SK-N-DZ (cell line): Measurements from ENCODE around the gene ELANE. TPM values are rescaled to one million over a fixed set of nuclear protein-coding genes. Genes with fewer than 3 reads are reported as not detected.

ENCODE experiments used
- DNase-seq: peaks from one replicate; pipeline ENCODE4 v3.0.0-alpha.2; 2015; ENCODE audit warnings: low spot score
- polyA plus RNA-seq, 2 experiments: library from polyadenylated mRNA; depleted of rRNA; stranded (reverse); fragments of >200 nt; gene quantifications; 2 replicates each; pipeline ENCODE4 v1.2.3, GENCODE V29; 2014

ELANE gene
- polyA plus RNA-seq (2014; cell fraction: cytosol; rRNA removed): not detected in 2 replicates
- polyA plus RNA-seq (2014; cell fraction: nucleus; rRNA removed): not detected in 2 replicates

DNA sequence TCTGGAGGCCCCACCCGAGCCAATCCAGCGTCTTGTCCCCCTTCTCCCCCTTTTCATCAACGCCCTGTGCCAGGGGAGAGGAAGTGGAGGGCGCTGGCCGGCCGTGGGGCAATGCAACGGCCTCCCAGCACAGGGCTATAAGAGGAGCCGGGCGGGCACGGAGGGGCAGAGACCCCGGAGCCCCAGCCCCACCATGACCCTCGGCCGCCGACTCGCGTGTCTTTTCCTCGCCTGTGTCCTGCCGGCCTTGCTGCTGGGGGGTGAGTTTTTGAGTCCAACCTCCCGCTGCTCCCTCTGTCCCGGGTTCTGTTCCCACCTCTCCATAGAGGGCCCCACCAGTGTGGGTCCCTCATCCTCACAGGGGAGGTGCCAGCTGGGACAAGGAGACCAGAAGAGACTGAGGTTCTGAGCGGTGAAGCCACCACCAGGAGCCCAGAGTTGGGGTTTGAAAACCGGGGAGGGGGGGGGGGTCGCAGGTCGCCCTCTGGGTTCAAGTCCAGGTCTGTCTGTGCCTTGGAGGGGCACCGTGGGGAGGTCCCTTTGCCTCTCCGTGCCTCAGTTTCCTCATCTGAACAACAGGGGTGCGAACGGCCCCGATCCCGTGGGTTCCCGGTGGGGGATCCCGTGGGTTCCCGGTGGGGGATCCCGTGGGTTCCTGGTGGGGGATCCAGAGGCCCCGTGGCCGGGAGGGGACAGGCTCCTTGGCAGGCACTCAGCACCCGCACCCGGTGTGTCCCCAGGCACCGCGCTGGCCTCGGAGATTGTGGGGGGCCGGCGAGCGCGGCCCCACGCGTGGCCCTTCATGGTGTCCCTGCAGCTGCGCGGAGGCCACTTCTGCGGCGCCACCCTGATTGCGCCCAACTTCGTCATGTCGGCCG lies at the start of gene ELANE:
TSS of gene ELANE (plus strand) at position 168 of the 878 bp plus-strand sequence. CDS start at position 194, 26 bp downstream.
- no peak for DNase-seq

DNA sequence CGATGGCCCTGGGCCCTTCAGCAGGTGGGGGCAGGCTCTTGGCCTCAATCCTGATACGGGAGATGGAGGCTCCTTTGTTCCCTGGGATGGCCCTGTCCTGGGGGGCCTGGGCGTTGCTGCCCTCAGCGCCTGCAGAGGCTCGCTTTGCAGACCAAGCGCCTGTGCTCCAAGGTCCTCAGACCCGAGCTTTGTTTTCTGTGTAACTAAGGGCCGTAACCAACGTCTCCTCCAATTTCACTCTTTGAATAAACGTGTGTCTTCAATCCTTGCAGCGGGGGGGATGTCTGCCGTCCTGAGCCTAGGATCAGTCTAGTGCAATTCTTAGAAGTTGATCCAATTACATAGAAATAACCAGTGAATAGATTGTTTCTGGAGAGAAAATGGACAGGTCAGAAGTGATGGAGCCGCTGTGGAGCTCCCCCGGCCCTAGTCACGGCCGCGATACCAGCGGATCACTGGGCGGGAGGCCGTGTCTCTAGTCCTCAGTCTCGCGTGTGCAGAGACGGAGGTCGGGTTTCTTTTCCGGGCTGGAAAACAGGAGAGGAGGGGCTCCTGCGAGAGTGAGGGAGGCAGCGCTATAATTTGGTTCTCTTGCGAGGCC lies 49.5 kb upstream of the ELANE start:
- no peak for DNase-seq

DNA sequence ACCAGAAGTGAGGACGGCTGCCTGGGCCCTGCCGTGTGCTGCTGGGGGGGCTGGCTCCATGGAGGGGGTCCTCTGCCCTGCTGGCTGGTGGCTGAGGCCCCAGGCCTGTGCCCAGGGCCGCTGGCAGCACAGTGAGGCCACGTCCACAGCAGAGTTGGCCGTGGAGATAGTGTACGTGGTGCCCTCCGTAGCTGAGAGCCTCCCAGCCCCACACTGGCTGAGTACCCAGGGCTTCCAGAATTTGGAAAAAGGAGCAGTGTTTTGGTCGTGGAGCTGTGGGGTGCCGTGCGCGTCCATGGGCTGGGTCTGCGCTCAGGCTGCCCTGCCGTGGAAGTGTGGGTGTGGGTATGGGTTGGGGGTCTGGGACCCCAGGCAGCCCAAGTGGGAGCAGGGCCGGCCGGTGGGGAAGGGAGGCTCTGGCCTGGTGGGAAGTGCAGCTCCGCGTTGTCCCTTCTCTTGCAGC lies 49.0 kb upstream of the ELANE start:
- no peak for DNase-seq

DNA sequence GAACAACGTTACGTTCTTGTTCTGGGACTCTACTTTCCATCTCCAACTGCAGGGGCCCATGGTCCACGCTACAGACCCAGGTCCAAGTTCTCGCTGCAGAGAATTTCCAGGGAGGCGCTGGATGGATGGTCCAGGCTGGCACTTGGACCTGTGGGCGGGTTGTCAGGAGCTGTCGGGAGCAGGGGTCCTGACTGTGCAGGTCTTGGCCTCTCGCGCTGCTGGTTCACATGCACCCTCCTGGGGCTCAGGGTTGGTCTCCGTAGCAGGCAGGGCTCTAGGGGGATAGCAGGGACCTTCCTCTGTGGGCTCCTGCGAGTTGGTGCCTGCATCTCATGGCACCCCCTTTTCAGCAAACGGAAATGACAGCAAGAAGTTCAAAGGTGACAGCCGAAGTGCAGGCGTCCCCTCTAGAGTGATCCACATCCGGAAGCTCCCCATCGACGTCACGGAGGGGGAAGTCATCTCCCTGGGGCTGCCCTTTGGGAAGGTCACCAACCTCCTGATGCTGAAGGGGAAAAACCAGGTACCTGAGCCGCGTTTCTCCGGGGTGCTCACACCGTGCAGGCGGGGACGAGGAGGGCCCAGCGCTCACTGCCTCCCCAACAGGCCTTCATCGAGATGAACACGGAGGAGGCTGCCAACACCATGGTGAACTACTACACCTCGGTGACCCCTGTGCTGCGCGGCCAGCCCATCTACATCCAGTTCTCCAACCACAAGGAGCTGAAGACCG lies 48.3 kb upstream of the ELANE start:
- DNase-seq: no peak

DNA sequence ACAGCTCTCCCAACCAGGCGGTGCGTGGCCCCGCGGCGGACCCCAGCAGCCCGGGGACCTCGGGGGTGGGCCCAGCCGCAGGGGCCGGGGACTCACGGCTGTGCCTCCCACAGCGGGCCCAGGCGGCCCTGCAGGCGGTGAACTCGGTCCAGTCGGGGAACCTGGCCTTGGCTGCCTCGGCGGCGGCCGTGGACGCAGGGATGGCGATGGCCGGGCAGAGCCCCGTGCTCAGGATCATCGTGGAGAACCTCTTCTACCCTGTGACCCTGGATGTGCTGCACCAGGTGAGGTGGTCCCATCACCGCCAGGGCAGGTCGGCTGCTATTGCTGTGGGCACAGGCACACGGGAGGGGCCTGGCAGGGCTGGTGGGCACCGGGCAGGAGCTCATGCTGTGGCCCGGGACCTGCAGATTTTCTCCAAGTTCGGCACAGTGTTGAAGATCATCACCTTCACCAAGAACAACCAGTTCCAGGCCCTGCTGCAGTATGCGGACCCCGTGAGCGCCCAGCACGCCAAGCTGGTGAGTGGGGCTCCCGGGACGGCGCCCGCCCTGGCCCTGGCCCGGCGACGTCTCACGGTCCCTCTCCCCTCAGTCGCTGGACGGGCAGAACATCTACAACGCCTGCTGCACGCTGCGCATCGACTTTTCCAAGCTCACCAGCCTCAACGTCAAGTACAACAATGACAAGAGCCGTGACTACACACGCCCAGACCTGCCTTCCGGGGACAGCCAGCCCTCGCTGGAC lies 47.5 kb upstream of the ELANE start:
- DNase-seq: no peak

DNA sequence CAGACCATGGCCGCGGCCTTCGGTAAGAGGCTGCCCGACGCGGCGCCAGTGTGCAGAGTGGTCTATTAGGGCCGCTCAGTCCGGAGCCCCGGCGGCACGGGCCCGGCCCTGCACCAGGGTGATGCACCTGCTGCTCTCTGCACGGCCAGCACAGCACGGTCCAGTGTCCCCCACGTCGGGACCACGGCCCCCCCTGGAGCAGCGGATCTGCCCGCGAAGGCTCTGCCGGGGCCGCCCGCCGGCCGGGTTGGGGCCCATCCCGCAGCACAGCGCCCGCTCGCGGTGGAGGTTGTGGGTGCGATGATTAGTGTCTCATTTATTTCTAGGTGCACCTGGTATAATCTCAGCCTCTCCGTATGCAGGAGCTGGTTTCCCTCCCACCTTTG lies 46.9 kb upstream of the ELANE start:
- no peak for DNase-seq

DNA sequence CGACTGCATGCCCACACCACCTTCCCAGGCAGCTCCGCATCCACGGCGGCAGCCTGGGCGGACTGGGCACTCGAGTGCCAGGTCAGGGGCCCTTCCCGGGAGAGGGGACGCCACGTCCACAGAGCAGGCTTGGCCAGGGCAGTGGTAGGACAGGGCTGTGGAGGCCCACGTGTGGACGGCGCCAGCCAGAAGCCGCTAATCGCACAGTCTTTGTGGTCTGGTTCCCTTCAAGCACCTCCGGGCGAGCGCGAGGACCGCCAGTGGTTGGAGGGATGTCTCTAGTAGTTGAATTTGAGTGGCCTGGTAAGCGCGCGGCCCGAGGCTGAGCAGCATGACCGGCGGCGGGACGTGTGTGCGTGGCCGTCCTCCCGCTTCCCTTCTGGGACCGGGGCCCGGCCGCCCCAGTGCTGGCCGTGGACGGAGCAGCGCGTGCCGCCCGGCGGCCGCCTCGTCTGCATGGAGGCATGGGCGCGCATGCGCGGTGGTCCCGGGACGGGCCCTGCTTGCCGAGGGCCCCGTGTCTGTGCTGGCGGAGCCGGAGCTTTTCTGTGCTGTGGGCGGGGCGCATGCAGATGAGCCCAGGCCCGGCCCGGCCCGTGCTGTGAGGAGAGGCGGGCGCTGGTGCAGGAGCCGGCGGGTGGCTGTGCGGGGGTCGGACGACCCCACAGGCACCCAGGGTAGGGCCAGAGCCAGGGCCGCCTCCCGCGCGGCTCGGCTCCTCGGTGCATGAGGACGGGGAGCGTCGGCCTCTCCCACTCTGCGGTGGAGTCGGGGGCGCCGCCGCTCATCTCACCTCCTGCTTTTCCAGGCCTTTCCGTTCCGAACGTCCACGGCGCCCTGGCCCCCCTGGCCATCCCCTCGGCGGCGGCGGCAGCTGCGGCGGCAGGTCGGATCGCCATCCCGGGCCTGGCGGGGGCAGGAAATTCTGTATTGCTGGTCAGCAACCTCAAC lies 46.2 kb upstream of the ELANE start:
- DNase-seq: no peak

DNA sequence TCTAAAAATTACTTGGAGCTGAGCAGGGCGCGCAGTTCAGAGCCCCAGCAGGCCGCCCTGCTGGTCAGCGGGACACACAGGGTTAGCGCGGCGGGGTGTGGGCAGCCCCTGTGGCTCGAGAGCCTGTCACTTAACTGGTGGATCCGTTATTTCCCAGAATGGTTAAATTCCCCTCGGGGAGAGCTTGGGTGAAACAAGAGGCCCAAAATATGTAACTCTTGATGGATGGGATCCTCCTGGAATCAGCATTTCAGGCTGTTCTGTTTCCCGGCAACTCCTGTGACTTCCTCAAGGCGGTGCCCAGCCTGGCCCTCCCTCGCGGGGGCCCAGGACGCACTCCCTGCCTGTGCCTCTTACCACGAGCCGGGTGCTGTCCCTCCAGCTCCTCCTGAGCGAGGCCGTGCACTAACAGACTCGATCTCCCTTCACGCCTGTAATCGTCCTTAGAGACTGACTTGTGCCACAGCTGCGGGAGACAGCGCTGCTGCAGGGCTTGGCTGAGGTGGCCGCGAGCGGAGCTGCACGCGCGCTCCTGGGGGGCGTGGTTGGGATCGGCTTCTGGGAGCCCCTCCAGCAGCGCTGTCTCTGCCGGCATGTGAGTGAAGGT lies 45.2 kb upstream of the ELANE start:
- no peak for DNase-seq

DNA sequence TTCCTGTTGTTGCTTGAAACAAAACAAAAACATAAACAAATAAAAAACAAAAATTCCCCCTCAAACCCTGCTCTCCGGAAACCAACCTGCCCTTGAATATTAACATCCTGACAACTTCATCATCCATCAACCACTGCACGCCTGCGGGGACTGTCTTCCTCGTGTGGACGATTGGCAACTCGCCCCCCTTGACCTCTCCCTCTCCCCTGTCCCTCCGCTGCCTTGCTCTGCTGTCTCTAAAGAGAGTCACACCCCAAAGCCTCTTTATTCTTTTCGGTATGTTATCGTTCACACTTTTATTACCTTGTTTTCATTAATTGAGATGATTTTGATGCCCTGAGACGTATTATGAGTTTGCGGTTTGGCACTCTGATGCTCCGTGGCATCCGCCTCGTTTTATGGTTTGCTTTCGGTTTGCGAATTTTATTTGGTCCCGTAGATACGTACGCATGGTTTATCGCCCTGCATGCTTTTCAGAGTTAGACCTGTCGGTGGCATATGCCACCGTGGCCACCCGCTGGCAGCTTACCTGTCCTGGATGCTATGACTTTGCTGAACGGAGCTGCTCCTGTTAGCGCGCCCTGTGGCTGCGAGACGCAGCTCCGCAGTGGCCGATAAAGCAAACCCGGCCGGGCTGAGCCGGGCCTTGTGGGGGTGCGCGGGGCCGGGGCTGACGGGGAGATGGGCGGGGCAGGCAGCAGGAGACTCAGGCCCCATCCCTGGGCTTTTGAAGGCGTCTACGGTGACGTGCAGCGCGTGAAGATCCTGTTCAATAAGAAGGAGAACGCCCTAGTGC lies 44.3 kb upstream of the ELANE start:
- DNase-seq: no peak

DNA sequence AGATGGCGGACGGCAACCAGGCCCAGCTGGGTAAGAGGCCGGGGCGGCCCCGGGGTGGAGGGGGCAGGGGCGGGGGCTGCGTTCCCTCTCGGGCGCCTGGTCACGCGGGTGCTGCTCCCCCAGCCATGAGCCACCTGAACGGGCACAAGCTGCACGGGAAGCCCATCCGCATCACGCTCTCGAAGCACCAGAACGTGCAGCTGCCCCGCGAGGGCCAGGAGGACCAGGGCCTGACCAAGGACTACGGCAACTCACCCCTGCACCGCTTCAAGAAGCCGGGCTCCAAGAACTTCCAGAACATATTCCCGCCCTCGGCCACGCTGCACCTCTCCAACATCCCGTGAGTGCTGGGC lies 43.7 kb upstream of the ELANE start:
- no peak for DNase-seq

DNA sequence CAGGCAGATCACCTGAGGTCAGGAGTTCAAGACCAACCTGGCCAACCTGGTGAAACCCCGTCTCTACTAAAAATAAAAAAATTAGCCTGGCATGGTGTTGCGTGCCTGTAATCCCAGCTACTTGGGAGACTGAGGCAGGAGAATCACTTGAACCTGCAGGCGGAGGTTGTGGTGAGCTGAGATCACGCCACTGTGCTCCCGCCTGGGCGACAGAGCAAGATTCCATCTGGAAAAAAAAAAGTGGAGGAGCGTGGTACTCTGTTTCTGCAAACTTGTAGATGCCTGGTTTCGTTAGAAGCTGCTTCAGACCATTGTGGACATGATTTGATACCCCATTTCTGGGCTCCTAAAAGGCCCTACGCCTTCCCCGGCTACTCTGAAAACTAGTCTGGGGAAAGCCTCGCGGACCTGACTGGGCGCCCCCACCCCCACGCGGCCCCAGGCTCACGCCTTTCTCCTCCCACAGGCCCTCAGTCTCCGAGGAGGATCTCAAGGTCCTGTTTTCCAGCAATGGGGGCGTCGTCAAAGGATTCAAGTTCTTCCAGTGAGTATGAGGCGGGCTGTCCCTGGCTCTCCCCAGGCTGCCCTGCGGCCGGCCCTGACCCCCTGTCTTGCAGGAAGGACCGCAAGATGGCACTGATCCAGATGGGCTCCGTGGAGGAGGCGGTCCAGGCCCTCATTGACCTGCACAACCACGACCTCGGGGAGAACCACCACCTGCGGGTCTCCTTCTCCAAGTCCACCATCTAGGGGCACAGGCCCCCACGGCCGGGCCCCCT lies 41.8 kb upstream of the ELANE start:
- no peak for DNase-seq

DNA sequence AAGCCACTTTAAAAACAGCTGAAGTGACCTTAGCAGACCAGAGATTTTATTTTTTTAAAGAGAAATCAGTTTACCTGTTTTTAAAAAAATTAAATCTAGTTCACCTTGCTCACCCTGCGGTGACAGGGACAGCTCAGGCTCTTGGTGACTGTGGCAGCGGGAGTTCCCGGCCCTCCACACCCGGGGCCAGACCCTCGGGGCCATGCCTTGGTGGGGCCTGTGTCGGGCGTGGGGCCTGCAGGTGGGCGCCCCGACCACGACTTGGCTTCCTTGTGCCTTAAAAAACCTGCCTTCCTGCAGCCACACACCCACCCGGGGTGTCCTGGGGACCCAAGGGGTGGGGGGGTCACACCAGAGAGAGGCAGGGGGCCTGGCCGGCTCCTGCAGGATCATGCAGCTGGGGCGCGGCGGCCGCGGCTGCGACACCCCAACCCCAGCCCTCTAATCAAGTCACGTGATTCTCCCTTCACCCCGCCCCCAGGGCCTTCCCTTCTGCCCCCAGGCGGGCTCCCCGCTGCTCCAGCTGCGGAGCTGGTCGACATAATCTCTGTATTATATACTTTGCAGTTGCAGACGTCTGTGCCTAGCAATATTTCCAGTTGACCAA lies 41.1 kb upstream of the ELANE start:
- no peak for DNase-seq

DNA sequence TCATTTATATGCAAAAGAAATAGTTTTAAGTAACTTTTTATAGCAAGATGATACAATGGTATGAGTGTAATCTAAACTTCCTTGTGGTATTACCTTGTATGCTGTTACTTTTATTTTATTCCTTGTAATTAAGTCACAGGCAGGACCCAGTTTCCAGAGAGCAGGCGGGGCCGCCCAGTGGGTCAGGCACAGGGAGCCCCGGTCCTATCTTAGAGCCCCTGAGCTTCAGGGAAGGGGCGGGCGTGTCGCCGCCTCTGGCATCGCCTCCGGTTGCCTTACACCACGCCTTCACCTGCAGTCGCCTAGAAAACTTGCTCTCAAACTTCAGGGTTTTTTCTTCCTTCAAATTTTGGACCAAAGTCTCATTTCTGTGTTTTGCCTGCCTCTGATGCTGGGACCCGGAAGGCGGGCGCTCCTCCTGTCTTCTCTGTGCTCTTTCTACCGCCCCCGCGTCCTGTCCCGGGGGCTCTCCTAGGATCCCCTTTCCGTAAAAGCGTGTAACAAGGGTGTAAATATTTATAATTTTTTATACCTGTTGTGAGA lies 40.5 kb upstream of the ELANE start:
- DNase-seq: no peak

DNA sequence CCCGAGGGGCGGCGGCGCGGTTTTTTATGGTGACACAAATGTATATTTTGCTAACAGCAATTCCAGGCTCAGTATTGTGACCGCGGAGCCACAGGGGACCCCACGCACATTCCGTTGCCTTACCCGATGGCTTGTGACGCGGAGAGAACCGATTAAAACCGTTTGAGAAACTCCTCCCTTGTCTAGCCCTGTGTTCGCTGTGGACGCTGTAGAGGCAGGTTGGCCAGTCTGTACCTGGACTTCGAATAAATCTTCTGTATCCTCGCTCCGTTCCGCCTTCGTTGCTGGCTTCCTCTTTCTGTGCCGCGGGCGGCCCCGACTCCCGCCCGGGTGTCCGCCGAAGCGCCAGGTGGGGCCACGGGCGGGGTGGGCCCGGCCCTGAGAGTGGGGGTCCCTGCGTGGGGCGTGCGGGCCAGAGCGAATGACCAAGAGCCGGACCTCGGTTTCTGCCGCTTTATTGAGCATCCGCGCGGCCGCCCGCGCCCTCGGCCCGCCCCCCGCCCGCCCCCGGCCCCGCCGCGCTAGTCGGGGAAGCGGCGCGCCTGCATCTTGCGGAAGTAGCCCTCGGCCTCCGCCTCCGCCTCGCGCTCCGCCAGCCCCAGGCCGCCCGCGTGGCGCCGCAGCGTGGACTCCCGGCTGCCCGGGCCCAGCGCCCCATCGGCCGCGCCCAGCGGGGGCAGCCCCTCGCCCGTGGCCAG lies 39.9 kb upstream of the ELANE start:
- no peak for DNase-seq

DNA sequence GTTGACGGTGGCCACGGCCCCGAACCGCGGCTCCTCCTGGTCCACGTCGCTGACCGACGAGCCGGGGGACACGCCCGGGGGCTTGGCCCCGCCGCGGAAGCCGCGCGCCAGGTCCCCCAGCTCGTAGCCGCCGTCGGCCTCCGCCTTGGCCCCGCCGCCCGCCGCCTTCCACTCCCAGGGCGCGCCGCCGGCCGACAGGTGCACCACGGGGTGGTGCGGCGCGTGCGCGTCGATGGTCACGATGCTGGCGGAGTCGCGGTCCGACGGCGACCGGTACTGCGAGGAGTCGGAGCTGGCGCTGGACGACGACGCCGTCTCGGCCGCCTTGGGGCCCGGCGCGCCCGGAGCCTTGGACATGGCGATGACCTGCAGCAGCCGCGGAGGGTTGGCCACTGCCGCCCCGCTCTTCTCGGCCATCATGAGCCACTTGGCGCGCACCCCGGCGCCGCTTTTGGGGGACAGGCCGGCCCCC lies 39.3 kb upstream of the ELANE start:
- no peak for DNase-seq

DNA sequence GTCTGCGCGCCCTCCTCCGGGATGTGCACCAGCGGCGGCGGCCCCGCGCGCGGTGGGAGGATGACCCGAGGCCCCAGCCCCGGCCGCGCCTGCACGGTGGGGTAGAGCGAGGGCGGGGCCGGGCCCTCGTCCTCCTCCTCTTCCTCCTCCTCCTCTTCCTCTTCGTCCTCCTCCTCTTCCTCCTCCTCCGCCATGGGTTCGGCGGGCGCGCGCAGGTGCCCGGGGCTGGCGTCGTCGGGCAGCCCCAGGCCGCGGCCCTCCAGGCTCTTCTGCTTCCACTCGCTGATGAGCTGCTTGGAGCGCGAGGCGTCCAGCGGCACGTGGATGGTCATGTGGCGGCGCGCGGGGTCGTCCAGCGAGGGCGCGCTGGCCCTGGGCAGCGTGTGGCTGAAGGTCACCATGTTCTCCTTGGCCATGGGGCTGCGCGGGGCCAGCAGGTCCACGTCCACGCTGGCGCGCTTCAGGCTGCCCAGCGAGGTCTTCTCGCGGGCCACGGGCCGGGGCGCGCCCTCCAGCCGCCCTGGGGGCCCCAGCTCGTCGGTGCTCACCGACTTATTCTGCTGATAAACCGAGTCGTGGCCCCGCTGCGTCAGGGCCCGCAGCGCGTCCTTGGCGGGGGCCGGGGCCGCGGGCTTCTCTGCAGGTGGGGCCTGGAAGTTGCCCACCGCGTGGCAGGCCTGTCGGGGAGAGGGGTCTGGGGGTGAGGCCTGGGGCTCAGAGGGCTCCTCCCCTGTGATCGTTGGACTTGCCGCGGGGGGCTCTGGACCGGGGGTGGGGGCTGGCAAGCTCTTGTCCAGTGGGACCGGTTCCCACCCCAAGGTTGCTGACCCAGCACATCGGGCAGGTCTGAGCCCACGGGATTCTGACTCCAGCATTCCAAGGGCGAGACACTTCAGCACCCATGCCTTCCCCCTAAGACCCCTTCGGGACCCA lies 38.6 kb upstream of the ELANE start:
- DNase-seq: no peak
